ENCODE results near the gene TMPRSS11B. TPM values are rescaled to one million over a fixed set of nuclear protein-coding genes. Genes with fewer than 3 reads are reported as not detected.

TMPRSS11B gene
- total and polyA plus RNA-seq, 10 donors, result 0.09 to 0.35 TPM; not detected in 8

GRCh38 chr4:68256284-68256683 is 10.8 kb upstream of the TMPRSS11B start:
- H3K27me3 ChIP-seq (replicated peaks in 1 of 7), result peaks cover 0 to 4% (median 0%) of the 10 kb centered on the region in 7 donors
- no peaks in the 10 kb centered on the region for H3K4me1 ChIP-seq
- DNase-seq, result no peak
- no peak overlapping the region for H3K27ac ChIP-seq
- no peaks in the 10 kb centered on the region for H3K36me3 ChIP-seq
- no peak for TF ChIP-seq POLR2AphosphoS5 (IDR thresholded peaks at IDR 0.05)
- no peak for TF ChIP-seq CTCF (IDR thresholded peaks at IDR 0.05 in 8 of 11, conservative IDR thresholded peaks at IDR 0.05 in 3 of 11)
- no peak for TF ChIP-seq POLR2A (IDR thresholded peaks at IDR 0.05)
- intact Hi-C loops (cut with DNase I; ENCODE audit: low total_unique reads), result no loop called here
- no peaks in the 10 kb centered on the region for H3K9me3 ChIP-seq
- 53 to 59% (median 57%) methylated on average over 3 of the region's 3 CpGs for WGBS, 5 donors
- H3K4me3 ChIP-seq, result no peak overlapping the region

GRCh38 chr4:68250151-68250930 is 4.8 kb upstream of the TMPRSS11B start:
- Histone ChIP-seq H3K27ac (no peak overlapping the region), H3K9me3 (no peaks in the 10 kb centered on the region), H3K27me3 (replicated peaks in 1 of 7) (peaks cover 0 to 4% (median 0%) of the 10 kb centered on the region in 7 donors), H3K4me1 (no peaks in the 10 kb centered on the region), H3K36me3 (no peaks in the 10 kb centered on the region), H3K4me3 (no peak overlapping the region)
- DNase-seq, result no peak
- intact Hi-C loops (cut with DNase I; ENCODE audit: low total_unique reads), result no loop called here
- WGBS, 5 donors, result 67 to 87% (median 76%) methylated on average over 4 of the region's 4 CpGs
- no peak for TF ChIP-seq POLR2AphosphoS5 (IDR thresholded peaks at IDR 0.05)
- no peak for TF ChIP-seq POLR2A (IDR thresholded peaks at IDR 0.05)
- TF ChIP-seq CTCF (IDR thresholded peaks at IDR 0.05 in 8 of 11, conservative IDR thresholded peaks at IDR 0.05 in 3 of 11), result no peak

GRCh38 chr4:68249434-68249833 is 3.9 kb upstream of the TMPRSS11B start:
- no peak for TF ChIP-seq POLR2A (IDR thresholded peaks at IDR 0.05)
- Histone ChIP-seq H3K4me3 (no peak overlapping the region), H3K4me1 (no peaks in the 10 kb centered on the region), H3K27ac (no peak overlapping the region), H3K27me3 (replicated peaks in 1 of 7) (peaks cover 0 to 4% (median 0%) of the 10 kb centered on the region in 7 donors), H3K36me3 (no peaks in the 10 kb centered on the region), H3K9me3 (no peaks in the 10 kb centered on the region)
- no peak for DNase-seq
- intact Hi-C loops (cut with DNase I; ENCODE audit: low total_unique reads), result no loop called here

GRCh38 chr4:68240620-68241019 is 4.9 kb downstream of the TMPRSS11B start:
- H3K36me3 ChIP-seq, result no peaks in the 10 kb centered on the region
- no peak for DNase-seq
- no peaks in the 10 kb centered on the region for H3K9me3 ChIP-seq
- TF ChIP-seq POLR2AphosphoS5 (IDR thresholded peaks at IDR 0.05) (no peak), POLR2A (IDR thresholded peaks at IDR 0.05) (no peak), CTCF (IDR thresholded peaks at IDR 0.05 in 8 of 11, conservative IDR thresholded peaks at IDR 0.05 in 3 of 11) (no peak)
- intact Hi-C loops (cut with DNase I; ENCODE audit: low total_unique reads), result no loop called here
- H3K27ac ChIP-seq, result no peak overlapping the region
- H3K27me3 ChIP-seq (replicated peaks in 1 of 7), result no peaks in the 10 kb centered on the region
- H3K4me1 ChIP-seq, result no peaks in the 10 kb centered on the region
- no peak overlapping the region for H3K4me3 ChIP-seq
